Right lobe of liver (tissue), 6 donors: ENCODE data around the gene CYP4X1. TPM values are rescaled to one million over a fixed set of nuclear protein-coding genes. Genes with fewer than 3 reads are reported as not detected.
"Not testable (repeated sequence)": the region's sequence is repeated elsewhere in the genome, so short reads cannot be mapped to it uniquely, and the experiment has no call there.

ENCODE experiments used
- ATAC-seq, 4 donors: fragments of 200-7000 bp; cut with Tn5 transposase; one replicate each; pipeline ENCODE4 v1.9.1; 2020; ENCODE audit warnings: mild to moderate bottlenecking in 4 of 4, moderate library complexity in 4 of 4
- DNase-seq, 3 donors: peaks; one replicate each; pipeline ENCODE4 v3.0.0-alpha.2; 2020
- H3K27ac ChIP-seq, 3 donors: fragments of 200-600 bp; one replicate each; pipeline ENCODE4 v1.8.0; 2022
- H3K27me3 ChIP-seq, 2 donors: fragments of 200-600 bp; one replicate each; pipeline ENCODE4 v1.8.0; 2022
- H3K36me3 ChIP-seq, 4 donors: fragments of 200-600 bp; sonication (generic) in 1 of 4; one replicate each; pipeline versions ENCODE4 v1.5.1 to v1.8.0; 2017 to 2022; ENCODE audit warnings: control low read depth in 1 of 4
- H3K4me1 ChIP-seq, 4 donors: fragments of 200-600 bp; sonication (generic) in 1 of 4; one replicate each; pipeline versions ENCODE4 v1.5.1 to v1.8.0; 2017 to 2022; ENCODE audit warnings: control low read depth in 1 of 4
- H3K4me3 ChIP-seq, 3 donors: fragments of 200-600 bp; one replicate each; pipeline ENCODE4 v1.8.0; 2022
- H3K9me3 ChIP-seq, 4 donors: fragments of 200-600 bp; sonication (generic) in 1 of 4; one replicate each; pipeline versions ENCODE4 v1.5.1 to v1.8.0; 2017 to 2022; ENCODE audit warnings: control low read depth in 1 of 4
- CTCF ChIP-seq, 4 donors: fragments of 200-600 bp in 3 of 4; fragments of 450-650 bp in 1 of 4; IDR thresholded peaks; one replicate each; pipeline versions ENCODE4 v1.5.1 to v1.8.0; 2016 to 2022; ENCODE audit warnings: antibody characterized with exemption in 4 of 4, mild to moderate bottlenecking in 2 of 4
- POLR2A ChIP-seq: fragments of 450-650 bp; IDR thresholded peaks from one replicate; pipeline ENCODE4 v1.6.1; 2017; ENCODE audit warnings: antibody characterized with exemption, mild to moderate bottlenecking
- WGBS: methylation state at CpG from one replicate; pipeline ENCODE4 v1.1.6; 2018; ENCODE audit warnings: low coverage, low lambda C conversion rate; ENCODE audit not compliant: insufficient coverage; ENCODE audit errors: missing lambda C conversion rate; 5-methylcytosine and 5-hydroxymethylcytosine counted together
- intact Hi-C, 2 donors: fragments of 100-400 bp; cut with DNase I; formaldehyde crosslinking; loops; one replicate each; pipeline versions ENCODE4 v1.11.2 to v1.14.1; 2022
- total RNA-seq, 6 experiments: library from RNA; depleted of rRNA in 2 of 6; stranded (reverse); fragments of >200 nt in 2 of 6; fragmentation: NEBNext Ultra II Directional in 3 of 6; extraction: Animal tissue kit (Norgen Biotek cat#: 25700) in 3 of 6; gene quantifications; one replicate each; pipeline versions ENCODE4 v1.1.0 to v1.2.4, GENCODE V29; 2016 to 2023
- donor health status: DM: no; HTN: yes; CAD: no.
- donor health status: DM: no; HTN: no; CAD: no.
- donor health status: DM: no; HTN: no; CAD: no.
- donor health status: DM: no; HTN: yes; CAD: no.
- donor health status: DM: no; HTN: yes; CAD: no.

Gene CYP4X1
- total RNA-seq, 6 experiments from 2014 or later: 1.2 to 4.1 (median 2.1) TPM

DNA sequence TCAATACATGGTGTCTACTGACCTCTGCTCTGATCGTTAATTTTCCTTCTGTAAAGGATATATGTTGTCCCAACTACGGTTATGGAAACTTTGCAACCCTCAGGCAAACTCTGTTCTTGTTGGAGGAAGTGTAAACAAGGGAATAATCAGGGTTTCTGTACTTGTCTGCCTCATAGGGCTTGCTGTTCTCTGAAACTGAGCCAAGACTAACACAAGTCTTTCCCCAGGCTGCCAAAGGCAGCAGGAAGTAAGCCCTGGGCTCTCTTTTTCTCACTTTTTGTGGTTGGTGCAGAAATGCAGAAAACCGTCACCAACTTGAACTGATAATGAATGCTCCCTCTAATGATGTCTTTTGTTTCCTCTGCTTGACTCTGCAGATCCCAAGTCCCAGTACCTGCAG lies 7.6 kb downstream of the CYP4X1 start:
- TF ChIP-seq CTCF (IDR thresholded peaks at IDR 0.05): no peak
- TF ChIP-seq POLR2A: no peak
- Histone ChIP-seq H3K27ac (no peak overlapping the region), H3K27me3 (no peaks in the 10 kb centered on the region), H3K4me3 (no peak overlapping the region), H3K36me3 (no peaks in the 10 kb centered on the region), H3K9me3 (no peaks in the 10 kb centered on the region), H3K4me1 (peaks cover 0 to 10% (median 4%) of the 10 kb centered on the region in 4 donors)
- peak; percentile 89 to 99 (median 96) for ATAC-seq
- intact Hi-C loops: no loop called here
- WGBS: 0% methylated on average over 3 of the region's 3 CpGs
- DNase-seq: no peak

DNA sequence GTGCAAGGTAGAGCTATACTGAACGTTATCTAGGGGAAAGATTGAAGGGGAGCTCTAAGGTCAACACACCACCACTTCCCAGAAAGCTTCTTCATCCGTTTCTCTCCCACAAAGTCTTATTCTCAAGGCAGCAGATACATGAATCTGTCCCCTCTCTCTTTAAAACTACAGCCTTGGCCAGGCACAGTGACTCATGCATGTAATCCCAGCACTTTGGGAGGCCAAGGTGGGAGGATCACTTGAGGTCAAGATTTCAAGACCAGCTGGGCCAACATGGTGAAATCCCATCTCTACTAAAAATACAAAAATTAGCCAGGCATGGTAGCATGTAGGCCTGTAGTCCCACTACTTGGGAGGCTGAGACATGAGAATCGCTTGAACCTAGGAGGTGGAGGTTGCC lies 8.1 kb downstream of the CYP4X1 start:
- Histone ChIP-seq H3K36me3 (no peaks in the 10 kb centered on the region), H3K27me3 (no peaks in the 10 kb centered on the region), H3K9me3 (no peaks in the 10 kb centered on the region), H3K4me1 (peaks cover 0 to 10% (median 4%) of the 10 kb centered on the region in 4 donors), H3K27ac (no peak overlapping the region), H3K4me3 (no peak overlapping the region)
- DNase-seq (no peak), ATAC-seq (no peak)
- no peak for TF ChIP-seq POLR2A
- no peak for TF ChIP-seq CTCF (IDR thresholded peaks at IDR 0.05)
- intact Hi-C loops: no loop called here
- 85% methylated on average over 3 of the region's 3 CpGs for WGBS

GRCh38 chr1:47036764-47037163 lies 13.3 kb downstream of the CYP4X1 start:
- H3K4me3 ChIP-seq: no peak overlapping the region
- WGBS: 100% methylated on average over 1 of the region's 1 CpG
- H3K4me1 ChIP-seq: no peaks in the 10 kb centered on the region
- ATAC-seq (no peak), DNase-seq (no peak)
- no peaks in the 10 kb centered on the region for H3K9me3 ChIP-seq
- no peak overlapping the region for H3K27ac ChIP-seq
- H3K36me3 ChIP-seq: no peaks in the 10 kb centered on the region
- TF ChIP-seq POLR2A: no peak
- TF ChIP-seq CTCF (IDR thresholded peaks at IDR 0.05): no peak
- intact Hi-C loops: no loop called here
- no peaks in the 10 kb centered on the region for H3K27me3 ChIP-seq

GRCh38 chr1:47059376-47059775 lies 35.9 kb downstream of the CYP4X1 start:
- WGBS: 83% methylated on average over 1 of the region's 1 CpG
- H3K27ac ChIP-seq: no peak overlapping the region
- H3K27me3 ChIP-seq: no peaks in the 10 kb centered on the region
- H3K4me3 ChIP-seq: no peak overlapping the region
- peaks cover 0 to 3% (median 0%) of the 10 kb centered on the region in 4 donors for H3K9me3 ChIP-seq
- H3K4me1 ChIP-seq: no peaks in the 10 kb centered on the region
- DNase-seq: no peak
- no peaks in the 10 kb centered on the region for H3K36me3 ChIP-seq
- no peak for TF ChIP-seq POLR2A
- TF ChIP-seq CTCF (IDR thresholded peaks at IDR 0.05): no peak
- intact Hi-C loops: no loop called here
- no peak for ATAC-seq

GRCh38 chr1:47067097-47067594 lies 43.7 kb downstream of the CYP4X1 start, which contains the start of gene CYP4Z1:
CYP4Z1 (plus strand) TSS chr1:47067231; CDS start chr1:47067491, 260 bp downstream.
- DNase-seq (no peak), ATAC-seq (no peak)
- Histone ChIP-seq H3K9me3 (no peaks in the 10 kb centered on the region), H3K27ac (no peak within 1 kb of the TSS), H3K27me3 (no peaks in the 10 kb centered on the region), H3K36me3 (no peaks in the 10 kb centered on the region), H3K4me1 (no peaks in the 10 kb centered on the region), H3K4me3 (no peak within 1 kb of the TSS)
- intact Hi-C loops: no loop called here
- TF ChIP-seq CTCF (IDR thresholded peaks at IDR 0.05) (no peak), POLR2A (no peak)

DNA sequence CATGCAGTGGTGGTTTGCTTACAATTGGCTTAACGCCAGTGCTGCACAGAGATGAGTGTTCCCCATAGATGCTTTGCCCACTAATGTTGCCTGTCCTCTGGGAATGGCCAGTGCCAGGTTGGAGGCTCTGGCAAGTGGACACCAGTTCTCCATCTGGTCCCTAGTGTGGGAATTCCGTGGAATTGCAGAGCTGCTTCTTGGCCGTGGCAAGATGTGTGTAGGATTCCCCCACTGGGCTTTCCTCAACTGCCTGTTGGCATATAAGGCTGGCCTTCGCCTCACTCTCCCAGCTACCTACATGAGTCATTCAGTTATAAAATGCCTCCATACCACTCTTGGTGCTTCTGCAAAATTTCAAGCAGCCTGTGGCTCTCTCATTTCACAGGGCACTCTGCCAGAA lies 45.6 kb downstream of the CYP4X1 start:
- H3K27me3 ChIP-seq, H3K4me1 ChIP-seq, H3K36me3 ChIP-seq, ATAC-seq, H3K27ac ChIP-seq, intact Hi-C loops, H3K4me3 ChIP-seq, DNase-seq, H3K9me3 ChIP-seq: not testable (repeated sequence)
- 73% methylated on average over 2 of the region's 4 CpGs for WGBS

- H3K27me3 ChIP-seq, intact Hi-C loops, DNase-seq, H3K4me3 ChIP-seq, H3K9me3 ChIP-seq, H3K36me3 ChIP-seq, ATAC-seq, H3K27ac ChIP-seq, H3K4me1 ChIP-seq: not testable (repeated sequence)
Measured at GRCh38 chr1:47069509-47069908, 46.0 kb downstream of the CYP4X1 start.
